Esophagus mucosa (tissue), 1 donor: Measurements from ENCODE around the gene DDHD1. TPM values are rescaled to one million over a fixed set of nuclear protein-coding genes. Genes with fewer than 3 reads are reported as not detected.

Experiments used
- ATAC-seq: fragments of 200-7000 bp; cut with Tn5 transposase; one replicate; pipeline ENCODE4 v1.9.1; 2020
- total RNA-seq: library from RNA; stranded (reverse); gene quantifications from one replicate; pipeline ENCODE4 v1.2.4, GENCODE V29; 2023
- donor health status: DM: yes; HTN: yes; CAD: no.

The DDHD1 gene
- total RNA-seq, 1 donor from 2014 or later = 2.8 TPM

DNA sequence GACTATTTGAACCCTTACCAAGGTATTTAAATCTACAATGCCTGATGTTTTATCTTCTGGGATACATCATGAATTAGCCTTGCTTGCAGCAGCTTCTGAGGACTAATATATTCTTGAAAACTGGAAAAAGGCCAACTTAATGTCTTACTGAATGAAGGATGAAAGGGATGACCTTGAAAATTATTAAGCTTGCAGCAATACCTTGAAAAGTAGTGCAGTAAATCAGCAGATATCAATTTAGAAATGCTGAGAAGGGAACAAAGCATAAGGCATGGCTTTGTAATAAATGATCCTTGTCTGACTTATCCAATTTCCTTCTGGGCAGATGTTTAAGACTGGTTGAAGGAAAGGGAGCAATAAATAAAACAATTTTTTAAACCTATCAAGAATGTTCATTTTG is 165.0 kb downstream of the DDHD1 start:
- ATAC-seq = no peak

DNA sequence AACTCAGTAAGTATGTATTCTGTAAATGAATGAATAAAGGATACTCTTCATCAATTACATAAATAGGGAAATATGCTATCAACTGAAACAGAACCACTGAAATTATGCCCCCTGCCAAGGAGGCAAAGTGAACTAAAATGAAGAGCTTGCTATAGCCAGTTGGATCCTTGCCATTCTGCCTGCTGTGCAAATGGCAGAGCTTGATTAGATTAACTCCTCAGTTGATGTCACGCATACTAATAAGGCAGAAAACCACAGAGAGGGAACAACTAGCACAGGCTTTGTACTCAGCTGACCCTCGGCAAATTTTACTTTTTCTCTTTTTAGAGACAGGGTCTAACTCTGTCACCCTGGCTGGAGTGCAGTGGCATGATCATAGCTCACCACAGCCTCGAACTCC is 165.6 kb downstream of the DDHD1 start:
- no peak for ATAC-seq

DNA sequence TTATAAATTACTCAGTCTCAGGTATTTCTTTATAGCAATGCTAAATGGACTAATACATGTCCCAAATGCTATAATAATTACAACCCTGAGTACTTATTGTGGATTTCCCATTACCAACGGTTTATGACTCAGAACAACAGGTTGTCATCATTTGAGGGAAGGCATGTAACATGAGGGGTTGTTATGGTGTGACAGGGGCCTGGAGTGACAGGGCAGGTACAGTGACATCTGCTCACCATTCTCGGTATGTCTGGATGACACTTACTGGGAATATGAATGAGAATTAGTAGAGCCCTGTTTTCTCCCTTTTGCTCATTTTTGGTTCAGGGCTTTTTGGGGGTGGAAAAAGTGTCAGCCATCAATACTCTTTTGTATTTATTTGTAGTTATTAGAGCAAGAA is 166.1 kb downstream of the DDHD1 start:
- no peak for ATAC-seq

Other genes with a start within 250 kb of the DDHD1 start
- gene FERMT2, start 202.3 kb downstream of the DDHD1 start, total RNA-seq = 4.1 TPM